GM23338 (cell line): ENCODE data around the gene CAPZB. TPM values are rescaled to one million over a fixed set of nuclear protein-coding genes. Genes with fewer than 3 reads are reported as not detected.

Source experiments
- ATAC-seq: fragments of 200-7000 bp; cut with Tn5 transposase; 3 replicates; pipeline ENCODE4 v1.9.1; 2020
- DNase-seq: peaks from one replicate; pipeline ENCODE4 v3.0.0-alpha.2; 2015; ENCODE audit warnings: low spot score
- H2AFZ ChIP-seq: fragments of 200-600 bp; sonication (generic); 2 replicates; pipeline ENCODE4 v1.8.0; 2016; ENCODE audit warnings: antibody characterized with exemption, mild to moderate bottlenecking, moderate library complexity
- H3F3A ChIP-seq: fragments of 200-600 bp; sonication (generic); replicated peaks from 2 replicates; pipeline ENCODE4 v1.8.0; 2017; ENCODE audit warnings: antibody characterized with exemption, mixed run types, low read depth
- H3K27ac ChIP-seq: fragments of 200-600 bp; sonication (generic); 2 replicates; pipeline ENCODE4 v1.6.1; 2016; ENCODE audit warnings: low read depth
- H3K27me3 ChIP-seq: fragments of 200-600 bp; sonication (generic); 2 replicates; pipeline ENCODE4 v1.8.0; 2016; ENCODE audit warnings: mild to moderate bottlenecking, mixed run types, moderate library complexity; ENCODE audit not compliant: insufficient read depth
- H3K36me3 ChIP-seq: fragments of 200-600 bp; sonication (generic); 2 replicates; pipeline ENCODE4 v1.8.0; 2016; ENCODE audit warnings: mild to moderate bottlenecking; ENCODE audit not compliant: insufficient read depth
- H3K4me1 ChIP-seq: fragments of 200-600 bp; sonication (generic); 2 replicates; pipeline ENCODE4 v1.8.0; 2016; ENCODE audit warnings: mild to moderate bottlenecking, moderate library complexity; ENCODE audit not compliant: insufficient read depth
- H3K4me2 ChIP-seq: fragments of 200-600 bp; sonication (generic); 2 replicates; pipeline ENCODE4 v1.7.1; 2017; ENCODE audit warnings: mixed run types
- H3K4me3 ChIP-seq: fragments of 200-600 bp; sonication (generic); 2 replicates; pipeline ENCODE4 v1.6.1; 2016; ENCODE audit warnings: mixed run types
- H3K79me2 ChIP-seq: fragments of 200-600 bp; sonication (generic); replicated peaks from 2 replicates; pipeline ENCODE4 v1.8.0; 2017; ENCODE audit warnings: mild to moderate bottlenecking; ENCODE audit not compliant: insufficient read depth
- H3K9me2 ChIP-seq: fragments of 200-600 bp; sonication (generic); 2 replicates; pipeline ENCODE4 v1.8.0; 2017; ENCODE audit not compliant: insufficient read depth
- H4K20me1 ChIP-seq: fragments of 200-600 bp; sonication (generic); replicated peaks from 2 replicates; pipeline ENCODE4 v1.8.0; 2017; ENCODE audit warnings: mild to moderate bottlenecking; ENCODE audit not compliant: insufficient read depth
- H3K27ac Mint-ChIP-seq: 2 replicates; pipeline ENCODE4 v1.8.0; 2020; ENCODE audit warnings: inconsistent platforms, mild to moderate bottlenecking, moderate library complexity, mixed read lengths
- H3K27me3 Mint-ChIP-seq: 3 replicates; pipeline ENCODE4 v1.8.0; 2022; ENCODE audit warnings: low read depth, mild to moderate bottlenecking, moderate library complexity, mixed read lengths, inconsistent platforms; ENCODE audit not compliant: insufficient read depth, poor library complexity
- H3K36me3 Mint-ChIP-seq: 3 replicates; pipeline ENCODE4 v1.8.0; 2021; ENCODE audit warnings: low read depth, mild to moderate bottlenecking, inconsistent platforms, moderate library complexity, mixed read lengths
- H3K4me1 Mint-ChIP-seq: 3 replicates; pipeline ENCODE4 v1.8.0; 2020; ENCODE audit warnings: mild to moderate bottlenecking, inconsistent platforms, mixed read lengths
- H3K4me3 Mint-ChIP-seq: 3 replicates; pipeline ENCODE4 v1.8.0; 2021; ENCODE audit warnings: moderate library complexity, mild to moderate bottlenecking, inconsistent platforms, mixed read lengths
- H3K9me3 Mint-ChIP-seq: 3 replicates; pipeline ENCODE4 v1.8.0; 2020; ENCODE audit warnings: moderate library complexity, mild to moderate bottlenecking, inconsistent platforms, mixed read lengths
- CREB1 ChIP-seq: fragments of 250-450 bp; sonication (Bioruptor Pico); IDR thresholded peaks from 2 replicates; pipeline ENCODE4 v1.5.0; 2020; ENCODE audit warnings: low read depth, mild to moderate bottlenecking, moderate library complexity
- CTCF ChIP-seq, 2 experiments: fragments of 200-600 bp in 1 of 2; sonication (generic) in 1 of 2; conservative IDR thresholded peaks; 2 replicates each; pipeline versions ENCODE4 v1.5.1 to v1.6.1; 2016 to 2017; ENCODE audit warnings: antibody characterized with exemption in 2 of 2, low read depth in 2 of 2, mild to moderate bottlenecking in 2 of 2, moderate library complexity in 1 of 2
- ETS1 ChIP-seq: IDR thresholded peaks from 2 replicates; pipeline ENCODE4 v1.6.1; 2016; ENCODE audit warnings: antibody characterized with exemption
- EZH2 ChIP-seq: fragments of 200-600 bp; sonication (generic); IDR thresholded peaks from one replicate; pipeline ENCODE4 v1.8.0; 2017; ENCODE audit warnings: antibody characterized with exemption, mild to moderate bottlenecking, low read depth; ENCODE audit not compliant: unreplicated experiment
- EZH2phosphoT487 ChIP-seq: fragments of 200-600 bp; sonication (generic); IDR thresholded peaks from one replicate; pipeline ENCODE4 v1.8.1; 2018; ENCODE audit warnings: antibody characterized with exemption; ENCODE audit not compliant: unreplicated experiment
- POLR2AphosphoS5 ChIP-seq: IDR thresholded peaks from 2 replicates; pipeline ENCODE4 v1.6.1; 2016; ENCODE audit warnings: antibody characterized with exemption, low read depth
- REST ChIP-seq: IDR thresholded peaks from one replicate; pipeline ENCODE4 v1.6.1; 2018; ENCODE audit warnings: antibody characterized with exemption; ENCODE audit not compliant: unreplicated experiment
- STAT1 ChIP-seq: IDR thresholded peaks from one replicate; pipeline ENCODE4 v1.6.1; 2016; ENCODE audit warnings: antibody characterized with exemption; ENCODE audit not compliant: unreplicated experiment
- ZNF114 ChIP-seq: fragments of 250-450 bp; sonication (Bioruptor Pico); IDR thresholded peaks from 2 replicates; pipeline ENCODE4 v1.5.0; 2020; ENCODE audit warnings: mild to moderate bottlenecking, moderate library complexity
- ZNF462 ChIP-seq: fragments of 250-450 bp; sonication (Bioruptor Pico); IDR thresholded peaks from 2 replicates; pipeline ENCODE4 v1.5.0; 2020; ENCODE audit warnings: mild to moderate bottlenecking, moderate library complexity
- polyA plus RNA-seq: library from polyadenylated mRNA; unstranded; fragments of >200 nt; fragmentation: Nextera tagmentation; extraction: Ambion mirVana; gene quantifications from 2 replicates; pipeline ENCODE4 v1.2.1, GENCODE V29; 2016
- total RNA-seq: library from RNA; depleted of rRNA; stranded (reverse); fragments of >200 nt; shearing (Covaris generic); gene quantifications from 2 replicates; pipeline ENCODE4 v1.2.3, GENCODE V29; 2014

Gene CAPZB
- total and polyA plus RNA-seq, 2 experiments from 2014 or later = 195 to 348 TPM

- TF ChIP-seq CTCF (conservative IDR thresholded peaks at IDR 0.05; ENCODE audit: low read depth in 2 of 2) = no peak
- TF ChIP-seq STAT1 = no peak
- TF ChIP-seq EZH2 = no peak
- TF ChIP-seq POLR2AphosphoS5 = no peak
Measured at GRCh38 chr1:19358710-19359109, 126.6 kb downstream of the CAPZB start (continued).

- Mint-ChIP-seq H3K9me3 (no peaks in the 10 kb centered on the region), H3K36me3 (peaks cover 36% of the 10 kb centered on the region), H3K4me3 (no peak overlapping the region), H3K4me1 (peaks cover 48% of the 10 kb centered on the region), H3K27ac (no peak overlapping the region), H3K27me3 (peaks cover 19% of the 10 kb centered on the region)
- H3K4me2 ChIP-seq = no peak overlapping the region
- no peak overlapping the region for H3K4me3 ChIP-seq
- H3K79me2 ChIP-seq = peaks cover 47% of the 10 kb centered on the region
- DNase-seq = no peak
- H3F3A ChIP-seq = 0 out of 2 replicates have a peak, but pooled peaks cover 11% of the 10 kb centered on the region
- no peaks in the 10 kb centered on the region for H3K9me2 ChIP-seq
- no peak overlapping the region for H2AFZ ChIP-seq
- no peak overlapping the region for H3K27ac ChIP-seq
- H3K27me3 ChIP-seq = no peaks in the 10 kb centered on the region
- ATAC-seq = no peak
- H4K20me1 ChIP-seq = peaks cover 32% of the 10 kb centered on the region
- peaks cover 15% of the 10 kb centered on the region for H3K4me1 ChIP-seq
- H3K36me3 ChIP-seq = 0 out of 2 replicates have a peak, but pooled peaks cover 2% of the 10 kb centered on the region
- TF ChIP-seq EZH2phosphoT487 (no peak), ZNF114 (no peak), CREB1 (no peak), REST (no peak), POLR2AphosphoS5 (no peak), STAT1 (no peak), EZH2 (no peak), ZNF462 (no peak), ETS1 (no peak)
Measured at GRCh38 chr1:19357299-19357986, 127.9 kb downstream of the CAPZB start.
